Activated CD8-positive, alpha-beta T cell treated with anti-CD3 and anti-CD28 coated beads for 36 hours (primary cell): ENCODE data around the gene TACO1. TPM values are rescaled to one million over a fixed set of nuclear protein-coding genes. Genes with fewer than 3 reads are reported as not detected.

Source experiments
- ATAC-seq: fragments of 200-7000 bp; cut with Tn5 transposase; one replicate; pipeline ENCODE4 v1.10.0; 2021; ENCODE audit warnings: mild to moderate bottlenecking, moderate library complexity
- CTCF ChIA-PET: fragments of 350-600 bp; sonication (Branson Sonifier 250); formaldehyde crosslinking; loops from one replicate; lab custom pipeline; 2021; ENCODE audit warnings: antibody characterized with exemption; lab: Charles Lee
- POLR2A ChIA-PET: fragments of 350-600 bp; sonication (Branson Sonifier 250); formaldehyde crosslinking; loops from one replicate; lab custom pipeline; 2021; ENCODE audit warnings: antibody characterized with exemption; lab: Charles Lee
- DNase-seq: peaks from one replicate; pipeline ENCODE4 v3.0.0-alpha.2; 2020
- H3K27ac Mint-ChIP-seq: one replicate; pipeline ENCODE4 v1.8.0; 2021; ENCODE audit warnings: mild to moderate bottlenecking, mixed read lengths
- H3K27me3 Mint-ChIP-seq: one replicate; pipeline ENCODE4 v1.8.0; 2021; ENCODE audit warnings: mixed read lengths
- H3K36me3 Mint-ChIP-seq: one replicate; pipeline ENCODE4 v1.8.0; 2021; ENCODE audit warnings: low read depth, mixed read lengths
- H3K4me1 Mint-ChIP-seq: one replicate; pipeline ENCODE4 v1.8.0; 2021; ENCODE audit warnings: low read depth, mixed read lengths
- H3K4me3 Mint-ChIP-seq: one replicate; pipeline ENCODE4 v1.8.0; 2021; ENCODE audit warnings: mild to moderate bottlenecking, moderate library complexity, mixed read lengths
- H3K9me3 Mint-ChIP-seq: one replicate; pipeline ENCODE4 v1.8.0; 2021; ENCODE audit warnings: mixed read lengths
- intact Hi-C: fragments of 100-400 bp; cut with micrococcal nuclease; formaldehyde crosslinking; loops from one replicate; pipeline ENCODE4 v1.10.0; 2022
- total RNA-seq, 2 experiments: library from RNA; stranded (reverse); gene quantifications; one replicate each; pipeline ENCODE4 v1.2.3, GENCODE V29; 2021
- TF ChIP-seq, protein P1 (sequence below): fragments of 200-600 bp; IDR thresholded peaks from one replicate; pipeline ENCODE4 v1.8.0; 2022; ENCODE audit warnings: antibody characterized with exemption, mild to moderate bottlenecking

The TACO1 gene
- total RNA-seq, 2 experiments from 2014 or later: 27.0 to 30.4 TPM

DNA sequence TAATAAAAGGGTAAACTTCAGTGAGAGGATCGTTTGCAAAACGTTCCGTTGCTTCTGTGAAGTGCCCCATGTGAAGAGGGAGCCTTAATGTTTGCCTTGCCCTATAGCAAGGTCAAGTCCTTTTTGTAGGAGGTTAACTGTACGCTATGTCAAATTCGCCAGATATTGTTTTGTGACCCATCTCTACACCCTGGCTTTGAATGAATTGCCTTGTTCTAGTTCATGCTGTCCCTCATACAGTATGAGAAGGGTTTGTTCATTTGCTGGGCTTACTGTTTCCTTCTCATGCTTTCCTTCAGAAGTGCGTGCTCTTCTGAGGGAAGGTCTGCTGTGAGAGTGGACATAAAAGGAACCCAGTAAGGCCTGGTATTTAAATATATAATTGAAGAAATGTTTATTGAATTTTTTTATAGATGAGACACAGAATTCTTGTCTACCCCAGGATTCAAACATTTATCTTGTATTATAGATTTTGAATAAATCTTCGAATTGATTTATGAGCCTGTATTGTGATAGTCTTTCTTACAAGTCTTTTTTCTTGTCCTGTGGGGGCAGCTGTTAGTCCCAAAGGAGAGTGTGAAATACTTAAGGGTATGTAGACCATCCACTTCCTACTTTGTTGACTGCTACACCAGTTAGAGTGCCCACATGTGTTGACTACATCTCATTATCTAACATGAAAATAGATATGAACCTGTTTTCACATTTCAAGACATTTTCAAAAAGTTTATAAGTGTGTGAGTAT, 23.3 kb downstream of the TACO1 start:
- Mint-ChIP-seq H3K27ac (no peak overlapping the region), H3K27me3 (no peaks in the 10 kb centered on the region), H3K4me3 (peak overlapping the region; percentile 99), H3K4me1 (peaks cover 46% of the 10 kb centered on the region), H3K9me3 (no peaks in the 10 kb centered on the region), H3K36me3 (peaks cover 2% of the 10 kb centered on the region)
- no peak for ATAC-seq
- DNase-seq: no peak
- intact Hi-C loops: loop anchor here (5.0 kb wide), 1 partner anchor 73 kb away; no protein-coding TSS in a partner anchor
- CTCF ChIA-PET: interaction anchor here (0.8 to 8.8 kb wide), 7 partner anchors 9 to 199 kb away, joined by 3 to 79 read pairs (median 3); no protein-coding TSS in a partner anchor
- TF ChIP-seq, protein P1, sequence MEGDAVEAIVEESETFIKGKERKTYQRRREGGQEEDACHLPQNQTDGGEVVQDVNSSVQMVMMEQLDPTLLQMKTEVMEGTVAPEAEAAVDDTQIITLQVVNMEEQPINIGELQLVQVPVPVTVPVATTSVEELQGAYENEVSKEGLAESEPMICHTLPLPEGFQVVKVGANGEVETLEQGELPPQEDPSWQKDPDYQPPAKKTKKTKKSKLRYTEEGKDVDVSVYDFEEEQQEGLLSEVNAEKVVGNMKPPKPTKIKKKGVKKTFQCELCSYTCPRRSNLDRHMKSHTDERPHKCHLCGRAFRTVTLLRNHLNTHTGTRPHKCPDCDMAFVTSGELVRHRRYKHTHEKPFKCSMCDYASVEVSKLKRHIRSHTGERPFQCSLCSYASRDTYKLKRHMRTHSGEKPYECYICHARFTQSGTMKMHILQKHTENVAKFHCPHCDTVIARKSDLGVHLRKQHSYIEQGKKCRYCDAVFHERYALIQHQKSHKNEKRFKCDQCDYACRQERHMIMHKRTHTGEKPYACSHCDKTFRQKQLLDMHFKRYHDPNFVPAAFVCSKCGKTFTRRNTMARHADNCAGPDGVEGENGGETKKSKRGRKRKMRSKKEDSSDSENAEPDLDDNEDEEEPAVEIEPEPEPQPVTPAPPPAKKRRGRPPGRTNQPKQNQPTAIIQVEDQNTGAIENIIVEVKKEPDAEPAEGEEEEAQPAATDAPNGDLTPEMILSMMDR: no peak
- POLR2A ChIA-PET: interaction anchor here (0.6 to 3.1 kb wide), 3 partner anchors 37 to 75 kb away, joined by 3 to 34 read pairs (median 4); partner anchors contain the start of gene LIMD2

DNA sequence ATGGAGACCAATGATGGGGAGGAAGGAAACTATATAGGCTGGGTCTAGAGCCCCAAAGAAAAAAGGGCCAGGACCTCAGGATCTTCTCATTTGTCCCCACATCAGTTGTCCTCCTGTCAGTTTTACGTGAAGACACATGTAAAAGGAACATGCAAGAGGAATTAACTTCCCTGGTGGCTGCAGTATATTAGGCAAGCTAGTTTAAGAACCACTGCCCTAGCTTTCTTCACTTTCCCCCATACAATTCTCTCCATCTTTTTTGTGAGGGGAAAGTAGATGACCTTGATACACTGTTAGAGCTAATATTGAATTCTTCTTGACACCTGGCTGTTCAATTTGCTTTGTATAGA, 23.8 kb downstream of the TACO1 start:
- DNase-seq: no peak
- ATAC-seq: no peak
- Mint-ChIP-seq H3K27ac (no peak overlapping the region), H3K4me1 (peaks cover 46% of the 10 kb centered on the region), H3K36me3 (peaks cover 2% of the 10 kb centered on the region), H3K27me3 (no peaks in the 10 kb centered on the region), H3K9me3 (no peaks in the 10 kb centered on the region), H3K4me3 (peak overlapping the region; percentile 99)
- ChIA-PET POLR2A (interaction anchor here (1.2 kb wide), 1 partner anchor 23 kb away, joined by 3 read pairs; the partner anchor contains the start of gene TACO1), CTCF (interaction anchor here (1.1 to 8.8 kb wide), 5 partner anchors 11 to 218 kb away, joined by 3 to 79 read pairs (median 7); no protein-coding TSS in a partner anchor)
- TF ChIP-seq, protein P1: no peak
- intact Hi-C loops: loop anchor here (5.0 kb wide), 1 partner anchor 73 kb away; no protein-coding TSS in a partner anchor

DNA sequence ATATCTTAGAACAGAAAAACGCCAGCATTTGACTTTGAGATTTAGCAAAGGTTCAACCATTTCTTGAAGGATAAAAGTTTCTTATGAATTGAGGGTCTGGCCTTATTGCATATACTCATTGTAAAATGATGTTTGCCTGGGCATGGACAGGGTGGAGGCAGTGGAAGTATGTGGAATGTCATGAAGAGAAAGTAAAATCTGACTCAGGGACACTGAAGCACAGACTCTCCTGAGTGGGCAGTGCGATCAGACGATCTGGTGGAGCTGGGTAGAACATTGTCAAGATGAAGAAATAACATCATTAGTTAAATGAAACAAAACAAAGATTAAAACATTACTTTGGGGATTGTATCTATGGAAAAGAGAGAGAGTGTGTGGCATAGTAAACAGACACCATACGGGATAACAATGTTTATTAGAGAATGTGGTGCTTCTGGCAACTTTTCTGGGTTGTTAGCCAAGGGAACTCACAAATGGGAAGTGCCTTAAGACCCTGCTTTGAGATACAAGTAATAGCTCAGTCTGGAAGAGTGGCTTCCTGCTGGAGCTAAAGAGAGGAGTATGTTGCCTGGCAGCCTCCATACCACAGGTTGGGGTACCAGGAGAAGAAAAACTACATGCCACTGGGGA, 26.0 kb downstream of the TACO1 start:
- Mint-ChIP-seq H3K9me3 (no peaks in the 10 kb centered on the region), H3K4me3 (no peak overlapping the region), H3K27me3 (no peaks in the 10 kb centered on the region), H3K36me3 (peaks cover 2% of the 10 kb centered on the region), H3K27ac (no peak overlapping the region), H3K4me1 (peaks cover 42% of the 10 kb centered on the region)
- ChIA-PET POLR2A (interaction anchor here (0.6 to 1.2 kb wide), 2 partner anchors 7 to 10 kb away, joined by 3 read pairs; no protein-coding TSS in a partner anchor), CTCF (interaction anchor here (0.7 to 8.8 kb wide), 5 partner anchors 13 to 192 kb away, joined by 3 to 79 read pairs (median 3); no protein-coding TSS in a partner anchor)
- TF ChIP-seq, protein P1: no peak
- no peak for ATAC-seq
- no peak for DNase-seq
- intact Hi-C loops: no loop called here

DNA sequence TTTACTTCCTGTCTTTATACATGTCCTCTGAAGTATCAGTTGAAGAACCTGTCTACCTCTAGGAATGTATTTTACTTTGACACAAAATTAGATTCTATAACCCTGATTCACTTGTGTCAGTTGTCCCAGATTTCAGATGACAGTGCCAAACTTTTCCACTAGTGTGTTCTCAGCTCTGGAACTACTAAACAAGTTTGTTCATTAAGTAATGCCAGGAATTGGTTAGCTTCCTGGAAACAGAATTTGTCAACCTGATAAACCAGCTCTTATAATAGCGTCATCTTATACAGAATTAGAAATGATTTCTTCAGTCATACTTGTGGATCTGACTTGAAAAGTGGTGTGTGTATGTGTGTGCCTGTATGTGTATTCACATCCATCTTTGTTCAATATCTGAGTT, 28.9 kb downstream of the TACO1 start:
- no peak overlapping the region for H3K27ac Mint-ChIP-seq
- POLR2A ChIA-PET: interaction anchor here (0.6 to 0.9 kb wide), 3 partner anchors 9 to 43 kb away, joined by 3 to 4 read pairs (median 3); no protein-coding TSS in a partner anchor
- H3K36me3 Mint-ChIP-seq: peaks cover 5% of the 10 kb centered on the region
- intact Hi-C loops: no loop called here
- H3K4me1 Mint-ChIP-seq: peaks cover 45% of the 10 kb centered on the region
- no peak overlapping the region for H3K4me3 Mint-ChIP-seq
- TF ChIP-seq, protein P1: no peak
- H3K9me3 Mint-ChIP-seq: no peaks in the 10 kb centered on the region
- DNase-seq (no peak), ATAC-seq (no peak)
- no peaks in the 10 kb centered on the region for H3K27me3 Mint-ChIP-seq
- CTCF ChIA-PET: interaction anchor here (1.4 to 2.2 kb wide), 2 partner anchors 8 to 18 kb away, joined by 3 to 6 read pairs; no protein-coding TSS in a partner anchor
